ENCODE measurements around the gene SPTA1.

SPTA1 gene

GRCh38 chr1:158570480-158570879 lies 116.0 kb downstream of the SPTA1 start, which contains the start of gene OR6P1:
Gene OR6P1, minus strand, starts transcription at chr1:158570580. Its CDS starts 6,976 bp downstream, at chr1:158563604.
- DNase-seq (ENCODE audit: low read depth): no peak

GRCh38 chr1:158564608-158565007 lies 121.9 kb downstream of the SPTA1 start:
- DNase-seq (ENCODE audit: low read depth): no peak

GRCh38 chr1:158563853-158564252 lies 122.7 kb downstream of the SPTA1 start:
- DNase-seq (ENCODE audit: low read depth): no peak
